Transverse colon (tissue), 4 donors: ENCODE data around the gene PNCK. TPM values are rescaled to one million over a fixed set of nuclear protein-coding genes. Genes with fewer than 3 reads are reported as not detected.

Experiments
- DNase-seq: peaks from one replicate; pipeline ENCODE4 v3.0.0-alpha.2; 2019
- H3K27ac ChIP-seq, 4 donors: fragments of 200-600 bp; sonication (generic); 2 replicates each; pipeline ENCODE4 v1.5.1; 2016 to 2018; ENCODE audit warnings: inconsistent platforms in 4 of 4
- H3K27me3 ChIP-seq: fragments of 200-600 bp; sonication (generic); 2 replicates; pipeline ENCODE4 v1.5.1; 2017; ENCODE audit warnings: inconsistent platforms
- H3K36me3 ChIP-seq, 4 donors: fragments of 200-600 bp; sonication (generic); 2 replicates each; pipeline ENCODE4 v1.5.1; 2017 to 2019; ENCODE audit warnings: inconsistent platforms in 4 of 4
- H3K4me1 ChIP-seq, 4 donors: fragments of 200-600 bp; sonication (generic); 2 replicates each; pipeline ENCODE4 v1.5.1; 2017 to 2020; ENCODE audit warnings: inconsistent platforms in 4 of 4
- H3K4me3 ChIP-seq, 4 donors: fragments of 200-600 bp; sonication (generic); 1 replicate in 1 of 4; 2 replicates in 3 of 4; pipeline versions ENCODE4 v1.5.1 to v1.6.1; 2017 to 2019; ENCODE audit warnings: inconsistent platforms in 4 of 4
- H3K9me3 ChIP-seq, 2 donors: fragments of 200-600 bp; sonication (generic); 2 replicates each; pipeline ENCODE4 v1.5.1; 2017 to 2019; ENCODE audit warnings: inconsistent platforms in 2 of 2
- CTCF ChIP-seq, 5 experiments: fragments of 200-600 bp in 3 of 5; fragments of 450-650 bp in 2 of 5; sonication (generic) in 3 of 5; IDR thresholded peaks; 1 replicate in 2 of 5; 2 replicates in 3 of 5; pipeline ENCODE4 v1.5.1; 2016 to 2017; ENCODE audit warnings: antibody characterized with exemption in 5 of 5, inconsistent platforms in 3 of 5, mild to moderate bottlenecking in 2 of 5, moderate library complexity in 1 of 5
- EP300 ChIP-seq: sonication (generic); formaldehyde crosslinking; IDR thresholded peaks from one replicate; pipeline ENCODE4 v1.6.1; 2017; ENCODE audit warnings: antibody characterized with exemption, low read depth
- POLR2A ChIP-seq: fragments of 450-650 bp; IDR thresholded peaks from one replicate; pipeline ENCODE4 v1.6.1; 2016; ENCODE audit warnings: antibody characterized with exemption, mild to moderate bottlenecking, moderate library complexity
- POLR2AphosphoS5 ChIP-seq, 3 donors: sonication (generic); formaldehyde crosslinking; IDR thresholded peaks; one replicate each; pipeline ENCODE4 v1.6.1; 2016; ENCODE audit warnings: antibody characterized with exemption in 3 of 3
- WGBS, 2 donors: methylation state at CpG; one replicate each; pipeline ENCODE4 v1.1.5; 2018; ENCODE audit warnings: low coverage in 1 of 2; 5-methylcytosine and 5-hydroxymethylcytosine counted together
- in situ Hi-C, 4 donors: fragments of 200-750 bp; cut with MboI; loops; one replicate each; pipeline versions ENCODE4 v1.15.0 to v1.15.1; 2017; ENCODE audit warnings: low sequenced_read_pairs in 3 of 4, low pct_ligation_motif_present in 1 of 4, low pct_unique_long_range_greater_than_20kb in 1 of 4
- intact Hi-C: fragments of 100-400 bp; cut with DNase I; formaldehyde crosslinking; loops from one replicate; pipeline ENCODE4 v1.15.1; 2023; ENCODE audit warnings: low total_unique reads
- total RNA-seq, 4 donors: library from RNA; depleted of rRNA; stranded (reverse); fragments of >200 nt; gene quantifications; one replicate each; pipeline ENCODE4 v1.1.0, GENCODE V29; 2016

Gene PNCK
- total RNA-seq, 4 donors from 2014 or later, result 6.5 to 74.4 (median 7.9) TPM; not detected in 1

GRCh38 chrX:153647461-153648357 is 25.9 kb downstream of the PNCK start:
- TF ChIP-seq CTCF (IDR thresholded peaks at IDR 0.05) (no peak), EP300 (no peak), POLR2AphosphoS5 (IDR thresholded peaks at IDR 0.05) (no peak), POLR2A (no peak)
- 49% methylated on average over 84 of the region's 85 CpGs; no CpG with 5 or more reads in 1 of the 2 donors for WGBS, 2 donors
- Histone ChIP-seq H3K9me3 (no peaks in the 10 kb centered on the region), H3K27me3 (peaks cover 64% of the 10 kb centered on the region), H3K4me3 (peak overlapping the region in 2 of 4 donors; percentile 1 to 29), H3K4me1 (peaks cover 0 to 22% (median 9%) of the 10 kb centered on the region in 4 donors), H3K27ac (no peak overlapping the region), H3K36me3 (no peaks in the 10 kb centered on the region)
- intact Hi-C loops, result no loop called here
- DNase-seq, result no peak
- in situ Hi-C loops, result no loop called here

GRCh38 chrX:153646620-153647373 is 26.8 kb downstream of the PNCK start, which contains the start of gene DUSP9:
DUSP9 (plus strand) TSS chrX:153647203; CDS start chrX:153647954, 751 bp downstream.
- Histone ChIP-seq H3K27me3 (peaks cover 73% of the 10 kb centered on the region), H3K4me3 (peak within 1 kb of the TSS in 2 of 4 donors; percentile 1 to 29)
- WGBS, 2 donors, result 57% methylated on average over 24 of the region's 53 CpGs; no CpG with 5 or more reads in 1 of the 2 donors

GRCh38 chrX:153645921-153646488 is 27.6 kb downstream of the PNCK start:
- H3K27me3 ChIP-seq, result peaks cover 81% of the 10 kb centered on the region
- WGBS, 2 donors, result 60% methylated on average over 10 of the region's 10 CpGs; no CpG with 5 or more reads in 1 of the 2 donors
- intact Hi-C loops, result no loop called here
- H3K9me3 ChIP-seq, result no peaks in the 10 kb centered on the region
- in situ Hi-C loops, result no loop called here
- TF ChIP-seq CTCF (IDR thresholded peaks at IDR 0.05) (no peak), POLR2A (no peak), EP300 (no peak), POLR2AphosphoS5 (IDR thresholded peaks at IDR 0.05) (no peak)
- no peak overlapping the region for H3K4me3 ChIP-seq
- H3K27ac ChIP-seq, result no peak overlapping the region
- no peaks in the 10 kb centered on the region for H3K36me3 ChIP-seq
- peaks cover 0 to 29% (median 11%) of the 10 kb centered on the region in 4 donors for H3K4me1 ChIP-seq
- no peak for DNase-seq

More at GRCh38 chrX:153646620-153647373, 26.8 kb downstream of the PNCK start, which contains the start of gene DUSP9:
- intact Hi-C loops (no loop called here), in situ Hi-C loops (no loop called here)
- no peak for DNase-seq
- no peak for TF ChIP-seq POLR2AphosphoS5 (IDR thresholded peaks at IDR 0.05)
- no peak for TF ChIP-seq POLR2A
- no peak for TF ChIP-seq CTCF (IDR thresholded peaks at IDR 0.05)
- TF ChIP-seq EP300, result no peak
- peaks cover 0 to 27% (median 11%) of the 10 kb centered on the region in 4 donors for H3K4me1 ChIP-seq
- H3K27ac ChIP-seq, result no peak within 1 kb of the TSS
- H3K36me3 ChIP-seq, result no peaks in the 10 kb centered on the region
- no peaks in the 10 kb centered on the region for H3K9me3 ChIP-seq
